Measurements from ENCODE around the gene RBM7. TPM values are rescaled to one million over a fixed set of nuclear protein-coding genes. Genes with fewer than 3 reads are reported as not detected.

RBM7 gene
- total and polyA plus RNA-seq, 2 donors (not counting 3 experiments of a cell fraction or from before 2014, with no cell fraction given): 16.4 to 38.4 TPM

- Histone ChIP-seq H3K4me1 (ENCODE audit: control insufficient read depth, extremely low read depth, insufficient read depth, low read length) (no peaks in the 10 kb centered on the region), H3K27ac (ENCODE audit: insufficient read depth, low read depth, low read length) (no peak overlapping the region), H3K4me2 (ENCODE audit: insufficient read depth, low read length) (no peak overlapping the region), H3K9me3 (replicated peaks; ENCODE audit: control insufficient read depth, insufficient read depth, low read length) (no peaks in the 10 kb centered on the region), H3K4me3 (replicated peaks in 1 of 3; ENCODE audit: insufficient read depth in 1 of 3, low read depth in 1 of 3, low read length in 3 of 3) (no peak overlapping the region), H3K79me2 (ENCODE audit: control insufficient read depth, insufficient read depth, low read length) (no peaks in the 10 kb centered on the region), H3K9me1 (replicated peaks; ENCODE audit: control insufficient read depth, extremely low read depth, insufficient read depth, low read length) (no peaks in the 10 kb centered on the region), H2AFZ (ENCODE audit: low read depth, low read length) (no peak overlapping the region), H3K27me3 (ENCODE audit: control insufficient read depth in 2 of 2, insufficient read depth in 2 of 2, low read length in 2 of 2) (no peaks in the 10 kb centered on the region), H3K9ac (replicated peaks; ENCODE audit: extremely low read depth, insufficient read depth, low read length) (no peak overlapping the region), H3K36me3 (ENCODE audit: control insufficient read depth in 2 of 2, extremely low read depth in 1 of 2, insufficient read depth in 2 of 2, low read length in 2 of 2) (no peaks in the 10 kb centered on the region), H4K20me1 (replicated peaks; ENCODE audit: control insufficient read depth, extremely low read depth, insufficient read depth, low read length) (no peaks in the 10 kb centered on the region)
- no peak for DNase-seq (ENCODE audit: low read depth, low spot score)
- POLR2A ChIA-PET: no interaction called here
- no peak for TF ChIP-seq POLR2AphosphoS5 (IDR thresholded peaks at IDR 0.05; ENCODE audit: insufficient read depth, low read depth, low read length)
- TF ChIP-seq GATA2 (IDR thresholded peaks at IDR 0.05; ENCODE audit: insufficient read depth, insufficient read length, low read depth, low read length): peak; percentile 19
- no TSS peak for BruUV-seq (replicated peaks)
- intact Hi-C loops (cut with micrococcal nuclease) (no loop called here), dilution Hi-C loops (cut with MboI; ENCODE audit: extremely low pct_ligation_motif_present, low sequenced_read_pairs) (no loop called here)
- CTCF ChIA-PET: interaction anchor here (1.1 to 2.3 kb wide), 3 partner anchors 11 to 44 kb away, joined by 3 to 7 read pairs (median 3); no protein-coding TSS in a partner anchor
- no peak for FAIRE-seq
These were observed 16.0 kb upstream of the RBM7 start for GRCh38 chr11:114384487-114384886.

- DNase-seq (ENCODE audit: low read depth, low spot score): no peak
- no peaks in the 10 kb centered on the region for H3K4me1 ChIP-seq (ENCODE audit: control insufficient read depth, extremely low read depth, insufficient read depth, low read length)
- CTCF ChIA-PET: interaction anchor here (1.0 to 2.3 kb wide), 3 partner anchors 10 to 105 kb away, joined by 3 to 7 read pairs (median 4); no protein-coding TSS in a partner anchor
- no peak overlapping the region for H3K27ac ChIP-seq (ENCODE audit: insufficient read depth, low read depth, low read length)
- intact Hi-C loops (cut with micrococcal nuclease): no loop called here
- dilution Hi-C loops (cut with MboI; ENCODE audit: extremely low pct_ligation_motif_present, low sequenced_read_pairs): no loop called here
- no peak for TF ChIP-seq JUN (IDR thresholded peaks at IDR 0.05; ENCODE audit: borderline replicate concordance, insufficient read depth, insufficient read length, low read depth)
- TF ChIP-seq EZH2 (IDR thresholded peaks at IDR 0.05; ENCODE audit: borderline replicate concordance, low read depth, low read length, severe bottlenecking): no peak
- TF ChIP-seq GATA2 (IDR thresholded peaks at IDR 0.05; ENCODE audit: insufficient read depth, insufficient read length, low read depth, low read length): no peak
- no peak for TF ChIP-seq CTCF (IDR thresholded peaks at IDR 0.05; ENCODE audit: extremely low read depth in 1 of 2, insufficient read depth in 1 of 2, low read depth in 1 of 2, low read length in 2 of 2)
- TF ChIP-seq POLR2AphosphoS5 (IDR thresholded peaks at IDR 0.05; ENCODE audit: insufficient read depth, low read depth, low read length): no peak
- TF ChIP-seq, protein P1, sequence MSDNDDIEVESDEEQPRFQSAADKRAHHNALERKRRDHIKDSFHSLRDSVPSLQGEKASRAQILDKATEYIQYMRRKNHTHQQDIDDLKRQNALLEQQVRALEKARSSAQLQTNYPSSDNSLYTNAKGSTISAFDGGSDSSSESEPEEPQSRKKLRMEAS (IDR thresholded peaks at IDR 0.05; ENCODE audit: insufficient read depth, insufficient read length): no peak
- no peak for TF ChIP-seq FOS (IDR thresholded peaks at IDR 0.05; ENCODE audit: borderline replicate concordance, insufficient read depth, low read length)
- H3K4me3 ChIP-seq (replicated peaks in 1 of 3; ENCODE audit: insufficient read depth in 1 of 3, low read depth in 1 of 3, low read length in 3 of 3): no peak overlapping the region
- no peaks in the 10 kb centered on the region for H4K20me1 ChIP-seq (replicated peaks; ENCODE audit: control insufficient read depth, extremely low read depth, insufficient read depth, low read length)
- FAIRE-seq: no peak
- H3K36me3 ChIP-seq (ENCODE audit: control insufficient read depth in 2 of 2, extremely low read depth in 1 of 2, insufficient read depth in 2 of 2, low read length in 2 of 2): no peaks in the 10 kb centered on the region
- POLR2A ChIA-PET: no interaction called here
- H3K79me2 ChIP-seq (ENCODE audit: control insufficient read depth, insufficient read depth, low read length): no peaks in the 10 kb centered on the region
- no peak overlapping the region for H3K4me2 ChIP-seq (ENCODE audit: insufficient read depth, low read length)
- no peak overlapping the region for H2AFZ ChIP-seq (ENCODE audit: low read depth, low read length)
- no peaks in the 10 kb centered on the region for H3K9me1 ChIP-seq (replicated peaks; ENCODE audit: control insufficient read depth, extremely low read depth, insufficient read depth, low read length)
- no peaks in the 10 kb centered on the region for H3K27me3 ChIP-seq (ENCODE audit: control insufficient read depth in 2 of 2, insufficient read depth in 2 of 2, low read length in 2 of 2)
- no peaks in the 10 kb centered on the region for H3K9me3 ChIP-seq (replicated peaks; ENCODE audit: control insufficient read depth, insufficient read depth, low read length)
- H3K9ac ChIP-seq (replicated peaks; ENCODE audit: extremely low read depth, insufficient read depth, low read length): no peak overlapping the region
- BruUV-seq (replicated peaks): no TSS peak
These were observed 14.3 kb upstream of the RBM7 start for GRCh38 chr11:114386131-114386530.
